ENCODE data around the gene LRRC55.

LRRC55 gene

DNA sequence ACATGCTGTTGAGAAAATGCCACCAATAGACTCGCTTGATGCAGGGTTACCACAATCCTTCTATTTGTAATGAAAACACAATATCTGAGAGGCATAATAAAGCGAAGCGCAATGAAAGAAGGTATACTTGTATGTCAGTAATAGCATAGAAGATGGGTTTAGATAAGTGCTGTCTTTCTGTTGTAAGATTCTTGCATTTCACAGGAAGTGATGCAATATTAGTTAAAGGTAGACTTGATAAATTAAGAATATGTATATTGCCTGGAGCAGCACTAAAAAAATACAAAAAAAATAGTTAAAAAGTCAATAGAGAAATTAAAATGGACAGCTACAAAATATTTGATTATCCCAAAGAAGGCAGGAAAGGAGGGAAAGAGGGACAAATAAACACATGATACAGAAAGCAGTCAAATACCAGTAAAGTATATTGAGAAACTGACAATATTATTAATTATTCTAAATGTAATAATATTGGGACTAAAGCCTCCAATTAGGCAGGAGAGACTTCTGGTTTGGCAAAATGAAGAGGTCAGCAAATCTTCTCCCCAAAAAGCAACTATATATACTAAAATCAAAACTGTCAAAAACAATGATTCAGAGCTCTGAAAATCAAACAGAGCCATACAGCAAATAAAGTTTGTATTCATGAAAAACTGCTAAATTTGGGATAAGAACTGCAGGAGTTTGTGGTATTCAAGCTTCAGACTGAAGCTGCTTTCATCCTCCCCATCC lies 46.6 kb upstream of the LRRC55 start:
- Histone ChIP-seq H3K27ac (ENCODE audit: low read length) (no peak overlapping the region), H3K36me3 (replicated peaks; ENCODE audit: insufficient read depth, low read length) (no peaks in the 10 kb centered on the region), H3K4me3 (ENCODE audit: low read length) (no peak overlapping the region), H3K27me3 (replicated peaks; ENCODE audit: insufficient read depth, low read length) (no peaks in the 10 kb centered on the region), H3K9me2 (replicated peaks; ENCODE audit: insufficient read depth, low read length) (no peaks in the 10 kb centered on the region), H3K79me2 (ENCODE audit: low read length) (no peaks in the 10 kb centered on the region), H3K9me3 (replicated peaks; ENCODE audit: insufficient read depth, low read length) (no peaks in the 10 kb centered on the region), H4K20me1 (ENCODE audit: insufficient read depth, low read length) (no peaks in the 10 kb centered on the region), H3K4me1 (ENCODE audit: low read length) (no peaks in the 10 kb centered on the region), H3K4me2 (ENCODE audit: low read depth, low read length) (no peak overlapping the region), H2AFZ (ENCODE audit: low read length) (no peak overlapping the region), H3F3A (ENCODE audit: insufficient read depth, low read length) (no peaks in the 10 kb centered on the region), H3K9ac (ENCODE audit: low read length) (no peak overlapping the region)
- no peak for DNase-seq
- TF ChIP-seq EZH2phosphoT487 (IDR thresholded peaks at IDR 0.05; ENCODE audit: low read length) (no peak), EZH2 (optimal IDR thresholded peaks at IDR 0.05; ENCODE audit: low read depth, low read length) (no peak)

DNA sequence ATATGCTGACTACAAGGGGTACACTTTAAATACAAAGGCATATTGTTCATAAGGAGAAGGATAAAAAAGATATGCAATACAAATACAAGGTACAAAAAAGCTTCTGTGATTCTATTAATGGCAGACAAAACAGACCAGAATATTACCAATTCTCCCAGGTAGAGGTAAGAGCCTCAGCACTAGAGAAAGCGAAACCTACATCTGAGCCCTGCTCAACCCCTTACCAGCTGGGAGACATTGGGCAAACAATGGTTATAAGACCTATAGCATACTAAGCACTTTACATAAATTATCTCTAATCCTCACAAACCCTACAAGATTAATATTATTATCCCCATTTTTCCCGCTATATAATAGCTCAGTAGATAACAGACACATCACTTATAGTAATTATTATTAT lies 41.2 kb upstream of the LRRC55 start:
- Histone ChIP-seq H3K4me3 (ENCODE audit: low read length) (no peak overlapping the region), H2AFZ (ENCODE audit: low read length) (no peak overlapping the region), H3K9me2 (replicated peaks; ENCODE audit: insufficient read depth, low read length) (no peaks in the 10 kb centered on the region), H3K9ac (ENCODE audit: low read length) (no peak overlapping the region), H3K79me2 (ENCODE audit: low read length) (no peaks in the 10 kb centered on the region), H3K9me3 (replicated peaks; ENCODE audit: insufficient read depth, low read length) (no peaks in the 10 kb centered on the region), H3K4me1 (ENCODE audit: low read length) (no peaks in the 10 kb centered on the region), H3K27ac (ENCODE audit: low read length) (no peak overlapping the region), H3F3A (ENCODE audit: insufficient read depth, low read length) (no peaks in the 10 kb centered on the region), H3K36me3 (replicated peaks; ENCODE audit: insufficient read depth, low read length) (no peaks in the 10 kb centered on the region), H4K20me1 (ENCODE audit: insufficient read depth, low read length) (no peaks in the 10 kb centered on the region), H3K27me3 (replicated peaks; ENCODE audit: insufficient read depth, low read length) (no peaks in the 10 kb centered on the region), H3K4me2 (ENCODE audit: low read depth, low read length) (no peak overlapping the region)
- TF ChIP-seq EZH2 (optimal IDR thresholded peaks at IDR 0.05; ENCODE audit: low read depth, low read length) (no peak), EZH2phosphoT487 (IDR thresholded peaks at IDR 0.05; ENCODE audit: low read length) (no peak)
- TF ChIP-seq, protein P1, sequence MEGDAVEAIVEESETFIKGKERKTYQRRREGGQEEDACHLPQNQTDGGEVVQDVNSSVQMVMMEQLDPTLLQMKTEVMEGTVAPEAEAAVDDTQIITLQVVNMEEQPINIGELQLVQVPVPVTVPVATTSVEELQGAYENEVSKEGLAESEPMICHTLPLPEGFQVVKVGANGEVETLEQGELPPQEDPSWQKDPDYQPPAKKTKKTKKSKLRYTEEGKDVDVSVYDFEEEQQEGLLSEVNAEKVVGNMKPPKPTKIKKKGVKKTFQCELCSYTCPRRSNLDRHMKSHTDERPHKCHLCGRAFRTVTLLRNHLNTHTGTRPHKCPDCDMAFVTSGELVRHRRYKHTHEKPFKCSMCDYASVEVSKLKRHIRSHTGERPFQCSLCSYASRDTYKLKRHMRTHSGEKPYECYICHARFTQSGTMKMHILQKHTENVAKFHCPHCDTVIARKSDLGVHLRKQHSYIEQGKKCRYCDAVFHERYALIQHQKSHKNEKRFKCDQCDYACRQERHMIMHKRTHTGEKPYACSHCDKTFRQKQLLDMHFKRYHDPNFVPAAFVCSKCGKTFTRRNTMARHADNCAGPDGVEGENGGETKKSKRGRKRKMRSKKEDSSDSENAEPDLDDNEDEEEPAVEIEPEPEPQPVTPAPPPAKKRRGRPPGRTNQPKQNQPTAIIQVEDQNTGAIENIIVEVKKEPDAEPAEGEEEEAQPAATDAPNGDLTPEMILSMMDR (IDR thresholded peaks at IDR 0.05; ENCODE audit: low read length) = no peak
- peak; percentile 33 for DNase-seq

DNA sequence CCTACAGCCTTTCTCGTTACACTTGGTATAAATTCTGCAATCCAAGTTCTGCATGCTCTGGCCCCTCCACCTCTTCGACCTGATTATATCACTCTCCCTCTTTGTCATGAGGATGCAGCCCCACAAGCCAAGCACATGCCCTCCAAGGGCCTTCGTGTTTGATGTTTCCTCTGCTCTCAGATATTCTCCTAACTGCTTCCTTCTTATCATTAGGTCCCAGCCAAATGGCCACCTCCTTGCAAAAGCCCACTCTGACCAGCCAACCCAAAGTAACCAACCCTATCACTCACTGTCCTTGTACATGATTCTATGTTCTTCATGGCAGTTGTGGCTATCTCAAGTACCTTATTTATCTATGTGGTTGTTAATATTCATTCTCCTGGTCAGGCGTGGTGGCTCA lies 38.3 kb upstream of the LRRC55 start:
- no peak overlapping the region for H3K27ac ChIP-seq (ENCODE audit: low read length)
- H3K4me2 ChIP-seq (ENCODE audit: low read depth, low read length) = no peak overlapping the region
- no peaks in the 10 kb centered on the region for H3K36me3 ChIP-seq (replicated peaks; ENCODE audit: insufficient read depth, low read length)
- no peak overlapping the region for H2AFZ ChIP-seq (ENCODE audit: low read length)
- TF ChIP-seq EZH2 (optimal IDR thresholded peaks at IDR 0.05; ENCODE audit: low read depth, low read length) = no peak
- TF ChIP-seq, protein P1 (IDR thresholded peaks at IDR 0.05; ENCODE audit: low read length) = no peak
- TF ChIP-seq EZH2phosphoT487 (IDR thresholded peaks at IDR 0.05; ENCODE audit: low read length) = no peak
- H3K27me3 ChIP-seq (replicated peaks; ENCODE audit: insufficient read depth, low read length) = no peaks in the 10 kb centered on the region
- H3K9ac ChIP-seq (ENCODE audit: low read length) = no peak overlapping the region
- no peaks in the 10 kb centered on the region for H3K9me2 ChIP-seq (replicated peaks; ENCODE audit: insufficient read depth, low read length)
- H3K4me3 ChIP-seq (ENCODE audit: low read length) = no peak overlapping the region
- no peaks in the 10 kb centered on the region for H3F3A ChIP-seq (ENCODE audit: insufficient read depth, low read length)
- no peak for DNase-seq
- no peaks in the 10 kb centered on the region for H3K79me2 ChIP-seq (ENCODE audit: low read length)
- no peaks in the 10 kb centered on the region for H4K20me1 ChIP-seq (ENCODE audit: insufficient read depth, low read length)
- no peaks in the 10 kb centered on the region for H3K9me3 ChIP-seq (replicated peaks; ENCODE audit: insufficient read depth, low read length)
- no peaks in the 10 kb centered on the region for H3K4me1 ChIP-seq (ENCODE audit: low read length)

DNA sequence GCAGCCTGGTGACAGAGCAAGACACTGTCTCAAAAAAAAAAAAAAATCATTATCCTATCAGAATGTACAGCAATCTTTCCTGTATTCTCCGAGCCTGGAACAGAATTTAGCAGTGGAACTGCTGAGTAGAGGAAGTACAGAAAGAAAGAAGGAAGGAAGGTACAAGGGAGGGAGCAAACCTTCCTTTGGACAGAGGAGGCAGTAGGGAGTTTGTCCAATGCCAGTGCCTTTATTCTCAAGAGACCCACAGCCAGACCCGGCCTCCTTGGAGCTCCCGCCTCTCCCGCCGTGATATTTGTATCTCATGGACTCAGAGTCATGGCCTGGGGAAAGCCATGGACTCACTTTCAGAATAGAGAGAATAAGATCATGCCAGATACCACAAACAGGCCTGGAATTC lies 37.7 kb upstream of the LRRC55 start:
- Histone ChIP-seq H3K36me3 (replicated peaks; ENCODE audit: insufficient read depth, low read length) (no peaks in the 10 kb centered on the region), H3K9me2 (replicated peaks; ENCODE audit: insufficient read depth, low read length) (no peaks in the 10 kb centered on the region), H3K9ac (ENCODE audit: low read length) (no peak overlapping the region), H3K4me1 (ENCODE audit: low read length) (no peaks in the 10 kb centered on the region), H3K27me3 (replicated peaks; ENCODE audit: insufficient read depth, low read length) (no peaks in the 10 kb centered on the region), H2AFZ (ENCODE audit: low read length) (no peak overlapping the region), H3K9me3 (replicated peaks; ENCODE audit: insufficient read depth, low read length) (no peaks in the 10 kb centered on the region), H3F3A (ENCODE audit: insufficient read depth, low read length) (no peaks in the 10 kb centered on the region), H4K20me1 (ENCODE audit: insufficient read depth, low read length) (no peaks in the 10 kb centered on the region), H3K79me2 (ENCODE audit: low read length) (no peaks in the 10 kb centered on the region), H3K4me3 (ENCODE audit: low read length) (no peak overlapping the region), H3K4me2 (ENCODE audit: low read depth, low read length) (no peak overlapping the region), H3K27ac (ENCODE audit: low read length) (no peak overlapping the region)
- no peak for DNase-seq
- TF ChIP-seq EZH2 (optimal IDR thresholded peaks at IDR 0.05; ENCODE audit: low read depth, low read length) = no peak
- TF ChIP-seq, protein P1 (IDR thresholded peaks at IDR 0.05; ENCODE audit: low read length) = no peak
- TF ChIP-seq EZH2phosphoT487 (IDR thresholded peaks at IDR 0.05; ENCODE audit: low read length) = no peak

Data from MM.1S (cell line).